CD4-positive, alpha-beta memory T cell (primary cell): ENCODE data around the gene TP53I11. TPM values are rescaled to one million over a fixed set of nuclear protein-coding genes. Genes with fewer than 3 reads are reported as not detected.

Source experiments
- CTCF ChIA-PET: fragments of 350-600 bp; sonication (Branson Sonifier 250); formaldehyde crosslinking; loops from one replicate; lab custom pipeline; 2021; ENCODE audit warnings: inconsistent platforms; ENCODE audit not compliant: partially characterized antibody; lab: Charles Lee
- POLR2A ChIA-PET: fragments of 350-600 bp; sonication (Branson Sonifier 250); formaldehyde crosslinking; loops from one replicate; lab custom pipeline; 2021; ENCODE audit not compliant: partially characterized antibody; lab: Charles Lee
- DNase-seq, 5 donors: peaks; one replicate each; pipeline versions ENCODE4 v3.0.0 to v3.0.0-alpha.2; 2020 to 2022; ENCODE audit warnings: mixed read lengths in 1 of 5
- H3K27ac ChIP-seq: one replicate; pipeline ENCODE4 v1.7.0; 2013; ENCODE audit warnings: low read depth, low read length
- H3K27me3 ChIP-seq: 2 replicates; pipeline ENCODE4 v1.7.0; 2013; ENCODE audit warnings: mild to moderate bottlenecking, low read length, moderate library complexity; ENCODE audit not compliant: insufficient read depth
- H3K36me3 ChIP-seq: 2 replicates; pipeline ENCODE4 v1.7.0; 2013; ENCODE audit warnings: mild to moderate bottlenecking, low read length, moderate library complexity; ENCODE audit not compliant: insufficient read depth
- H3K4me1 ChIP-seq: 2 replicates; pipeline ENCODE4 v1.7.0; 2013; ENCODE audit warnings: mild to moderate bottlenecking, low read length, moderate library complexity; ENCODE audit not compliant: insufficient read depth
- H3K4me3 ChIP-seq, 2 donors: one replicate each; pipeline ENCODE4 v1.7.0; 2013; ENCODE audit warnings: low read length in 2 of 2, mild to moderate bottlenecking in 1 of 2
- H3K9me3 ChIP-seq, 2 donors: one replicate each; pipeline ENCODE4 v1.7.0; 2013; ENCODE audit warnings: low read length in 2 of 2, control low read depth in 1 of 2; ENCODE audit not compliant: control insufficient read depth in 1 of 2
- H3K27ac Mint-ChIP-seq, 7 donors: one replicate each; pipeline ENCODE4 v1.8.0; 2020 to 2021; ENCODE audit warnings: mixed read lengths in 7 of 7, mild to moderate bottlenecking in 6 of 7, inconsistent platforms in 3 of 7, moderate library complexity in 3 of 7
- H3K27me3 Mint-ChIP-seq, 2 donors: one replicate each; pipeline ENCODE4 v1.8.0; 2020 to 2021; ENCODE audit warnings: mixed read lengths in 2 of 2
- H3K36me3 Mint-ChIP-seq, 2 donors: one replicate each; pipeline ENCODE4 v1.8.0; 2020 to 2021; ENCODE audit warnings: mixed read lengths in 2 of 2, inconsistent platforms in 1 of 2, mild to moderate bottlenecking in 1 of 2
- H3K4me1 Mint-ChIP-seq, 4 donors: one replicate each; pipeline ENCODE4 v1.8.0; 2020 to 2021; ENCODE audit warnings: mixed read lengths in 4 of 4, mild to moderate bottlenecking in 1 of 4
- H3K4me3 Mint-ChIP-seq, 8 donors: one replicate each; pipeline ENCODE4 v1.8.0; 2020 to 2021; ENCODE audit warnings: mixed read lengths in 8 of 8, mild to moderate bottlenecking in 7 of 8, moderate library complexity in 6 of 8, inconsistent platforms in 3 of 8
- H3K9me3 Mint-ChIP-seq, 8 donors: one replicate each; pipeline ENCODE4 v1.8.0; 2020 to 2021; ENCODE audit warnings: mixed read lengths in 8 of 8, mild to moderate bottlenecking in 5 of 8, inconsistent platforms in 3 of 8, moderate library complexity in 1 of 8
- intact Hi-C: fragments of 100-400 bp; cut with micrococcal nuclease; formaldehyde crosslinking; loops from one replicate; pipeline ENCODE4 v1.15.1; 2023
- polyA plus RNA-seq, 2 donors: library from polyadenylated mRNA; unstranded; fragments of 300-500 nt; fragmentation: Illumina TruSeq; gene quantifications; one replicate each; pipeline ENCODE4 v1.2.3, GENCODE V29; 2021
- total RNA-seq, 2 experiments: library from RNA; stranded (reverse); gene quantifications; one replicate each; pipeline ENCODE4 v1.2.3, GENCODE V29; 2021

Gene TP53I11
- total and polyA plus RNA-seq, 4 experiments from 2014 or later = 1.1 to 7.0 (median 5.1) TPM

- Histone ChIP-seq H3K9me3 (no peaks in the 10 kb centered on the region), H3K27me3 (no peaks in the 10 kb centered on the region), H3K36me3 (no peaks in the 10 kb centered on the region), H3K27ac (no peak overlapping the region), H3K4me3 (no peak overlapping the region), H3K4me1 (no peaks in the 10 kb centered on the region)
- Mint-ChIP-seq H3K36me3 (peaks cover 10 to 42% of the 10 kb centered on the region in 2 donors), H3K4me3 (no peak overlapping the region), H3K4me1 (peaks cover 0 to 7% (median 0%) of the 10 kb centered on the region in 4 donors), H3K27me3 (no peaks in the 10 kb centered on the region), H3K27ac (peak overlapping the region in 1 of 7 donors; percentile 48), H3K9me3 (no peaks in the 10 kb centered on the region)
- POLR2A ChIA-PET = no interaction called here
- intact Hi-C loops = loop anchor here (5.0 kb wide), 2 partner anchors 366 to 406 kb away; no protein-coding TSS in a partner anchor
- CTCF ChIA-PET = interaction anchor here (1.1 to 18.9 kb wide), 12 partner anchors 12 to 408 kb away, joined by 3 to 1298 read pairs (median 5); no protein-coding TSS in a partner anchor
- no peak for DNase-seq
Measured at GRCh38 chr11:44926036-44926435, 24.6 kb downstream of the TP53I11 start.

GRCh38 chr11:44923806-44924205 is 26.9 kb downstream of the TP53I11 start:
- Mint-ChIP-seq H3K9me3 (no peaks in the 10 kb centered on the region), H3K4me3 (no peak overlapping the region), H3K27ac (peak overlapping the region in 1 of 7 donors; percentile 56), H3K27me3 (no peaks in the 10 kb centered on the region), H3K4me1 (peaks cover 0 to 7% (median 0%) of the 10 kb centered on the region in 4 donors), H3K36me3 (peaks cover 7 to 44% of the 10 kb centered on the region in 2 donors)
- H3K36me3 ChIP-seq = peaks cover 14% of the 10 kb centered on the region
- POLR2A ChIA-PET = no interaction called here
- intact Hi-C loops = no loop called here
- H3K9me3 ChIP-seq = no peaks in the 10 kb centered on the region
- CTCF ChIA-PET = interaction anchor here (1.4 to 1.5 kb wide), 2 partner anchors 156 to 181 kb away, joined by 4 to 7 read pairs; no protein-coding TSS in a partner anchor
- no peak overlapping the region for H3K4me3 ChIP-seq
- no peaks in the 10 kb centered on the region for H3K4me1 ChIP-seq
- no peaks in the 10 kb centered on the region for H3K27me3 ChIP-seq
- no peak for DNase-seq
- H3K27ac ChIP-seq = no peak overlapping the region

GRCh38 chr11:44923115-44923514 is 27.6 kb downstream of the TP53I11 start:
- H3K27me3 Mint-ChIP-seq = no peaks in the 10 kb centered on the region
- ChIA-PET CTCF (interaction anchor here (0.6 to 1.7 kb wide), 5 partner anchors 13 to 367 kb away, joined by 3 to 7 read pairs (median 4); no protein-coding TSS in a partner anchor), POLR2A (no interaction called here)
- DNase-seq = no peak
- Histone ChIP-seq H3K27me3 (no peaks in the 10 kb centered on the region), H3K9me3 (no peaks in the 10 kb centered on the region), H3K4me3 (no peak overlapping the region), H3K36me3 (peaks cover 14% of the 10 kb centered on the region), H3K4me1 (no peaks in the 10 kb centered on the region), H3K27ac (no peak overlapping the region)
- H3K27ac Mint-ChIP-seq = peak overlapping the region in 4 of 7 donors; percentile 17 to 43 (median 33)
- peaks cover 7 to 42% of the 10 kb centered on the region in 2 donors for H3K36me3 Mint-ChIP-seq
- intact Hi-C loops = no loop called here
- peaks cover 0 to 7% (median 0%) of the 10 kb centered on the region in 4 donors for H3K4me1 Mint-ChIP-seq
- no peak overlapping the region for H3K4me3 Mint-ChIP-seq
- no peaks in the 10 kb centered on the region for H3K9me3 Mint-ChIP-seq

GRCh38 chr11:44920451-44920850 is 30.2 kb downstream of the TP53I11 start:
- no peak for DNase-seq
- peaks cover 9 to 43% of the 10 kb centered on the region in 2 donors for H3K36me3 Mint-ChIP-seq
- intact Hi-C loops = no loop called here
- H3K27me3 Mint-ChIP-seq = no peaks in the 10 kb centered on the region
- H3K27ac Mint-ChIP-seq = no peak overlapping the region
- H3K4me1 ChIP-seq = no peaks in the 10 kb centered on the region
- CTCF ChIA-PET = interaction anchor here (0.9 to 2.4 kb wide), 5 partner anchors 8 to 190 kb away, joined by 3 to 10 read pairs (median 4); no protein-coding TSS in a partner anchor
- no peak overlapping the region for H3K4me3 Mint-ChIP-seq
- H3K27me3 ChIP-seq = no peaks in the 10 kb centered on the region
- peaks cover 17% of the 10 kb centered on the region for H3K36me3 ChIP-seq
- H3K4me1 Mint-ChIP-seq = no peaks in the 10 kb centered on the region
- H3K4me3 ChIP-seq = no peak overlapping the region
- H3K27ac ChIP-seq = no peak overlapping the region
- POLR2A ChIA-PET = no interaction called here
- no peaks in the 10 kb centered on the region for H3K9me3 ChIP-seq
- no peaks in the 10 kb centered on the region for H3K9me3 Mint-ChIP-seq

- no peaks in the 10 kb centered on the region for H3K4me1 ChIP-seq
- Mint-ChIP-seq H3K27me3 (no peaks in the 10 kb centered on the region), H3K36me3 (peaks cover 10 to 40% of the 10 kb centered on the region in 2 donors), H3K4me3 (no peak overlapping the region), H3K27ac (peak overlapping the region in 1 of 7 donors; percentile 46), H3K9me3 (no peaks in the 10 kb centered on the region), H3K4me1 (no peaks in the 10 kb centered on the region)
- ChIA-PET POLR2A (no interaction called here), CTCF (interaction anchor here (2.4 kb wide), 1 partner anchor 10 kb away, joined by 7 read pairs; no protein-coding TSS in a partner anchor)
- no peaks in the 10 kb centered on the region for H3K9me3 ChIP-seq
- H3K27ac ChIP-seq = no peak overlapping the region
- intact Hi-C loops = no loop called here
- no peak overlapping the region for H3K4me3 ChIP-seq
- H3K27me3 ChIP-seq = no peaks in the 10 kb centered on the region
- H3K36me3 ChIP-seq = peaks cover 17% of the 10 kb centered on the region
- no peak for DNase-seq
Measured at GRCh38 chr11:44917741-44918140, 32.9 kb downstream of the TP53I11 start.

- H3K36me3 Mint-ChIP-seq = peaks cover 15 to 42% of the 10 kb centered on the region in 2 donors
- POLR2A ChIA-PET = no interaction called here
- H3K27ac Mint-ChIP-seq = peak overlapping the region in 1 of 7 donors; percentile 57
Measured at GRCh38 chr11:44916801-44917385, 33.8 kb downstream of the TP53I11 start.

GRCh38 chr11:44916331-44916730 is 34.4 kb downstream of the TP53I11 start:
- H3K4me1 ChIP-seq = no peaks in the 10 kb centered on the region
- H3K27ac ChIP-seq = no peak overlapping the region
- H3K9me3 ChIP-seq = no peaks in the 10 kb centered on the region
- no peak overlapping the region for H3K4me3 ChIP-seq
- H3K4me1 Mint-ChIP-seq = peaks cover 0 to 1% (median under 1%) of the 10 kb centered on the region in 4 donors
- intact Hi-C loops = no loop called here
- ChIA-PET CTCF (interaction anchor here (2.4 kb wide), 1 partner anchor 11 kb away, joined by 7 read pairs; no protein-coding TSS in a partner anchor), POLR2A (no interaction called here)
- H3K27me3 Mint-ChIP-seq = no peaks in the 10 kb centered on the region
- H3K4me3 Mint-ChIP-seq = no peak overlapping the region
- peaks cover 17% of the 10 kb centered on the region for H3K36me3 ChIP-seq
- DNase-seq = no peak
- peaks cover 15 to 37% of the 10 kb centered on the region in 2 donors for H3K36me3 Mint-ChIP-seq
- H3K27ac Mint-ChIP-seq = no peak overlapping the region
- no peaks in the 10 kb centered on the region for H3K27me3 ChIP-seq
- no peaks in the 10 kb centered on the region for H3K9me3 Mint-ChIP-seq

More at GRCh38 chr11:44916801-44917385, 33.8 kb downstream of the TP53I11 start:
- intact Hi-C loops = no loop called here
- CTCF ChIA-PET = interaction anchor here (2.4 kb wide), 1 partner anchor 11 kb away, joined by 7 read pairs; no protein-coding TSS in a partner anchor
- DNase-seq = no peak
- H3K9me3 ChIP-seq = no peaks in the 10 kb centered on the region
- H3K4me3 ChIP-seq = no peak overlapping the region
- H3K4me1 ChIP-seq = no peaks in the 10 kb centered on the region
- Mint-ChIP-seq H3K4me3 (no peak overlapping the region), H3K9me3 (no peaks in the 10 kb centered on the region), H3K4me1 (no peaks in the 10 kb centered on the region), H3K27me3 (no peaks in the 10 kb centered on the region)
- H3K27me3 ChIP-seq = no peaks in the 10 kb centered on the region
- peaks cover 17% of the 10 kb centered on the region for H3K36me3 ChIP-seq
- H3K27ac ChIP-seq = no peak overlapping the region
